ENCODE results near the gene CNTNAP5.

The CNTNAP5 gene

GRCh38 chr2:124050833-124051497 is 25.9 kb downstream of the CNTNAP5 start:
- no peak overlapping the region for H3K4me3 ChIP-seq (ENCODE audit: low read length)
- TF ChIP-seq CTCF (conservative IDR thresholded peaks at IDR 0.05; ENCODE audit: low read depth, low read length): no peak

GRCh38 chr2:124053796-124054195 is 28.7 kb downstream of the CNTNAP5 start:
- no peak for DNase-seq (ENCODE audit: low read depth)
- no peak overlapping the region for H3K4me3 ChIP-seq (ENCODE audit: low read length)
- no peak for TF ChIP-seq CTCF (conservative IDR thresholded peaks at IDR 0.05; ENCODE audit: low read depth, low read length)

More at GRCh38 chr2:124050833-124051497, 25.9 kb downstream of the CNTNAP5 start:
- DNase-seq (ENCODE audit: low read depth): no peak

- DNase-seq (ENCODE audit: low read depth): no peak
- no peak overlapping the region for H3K4me3 ChIP-seq (ENCODE audit: low read length)
- no peak for TF ChIP-seq CTCF (conservative IDR thresholded peaks at IDR 0.05; ENCODE audit: low read depth, low read length)
These were observed 38.5 kb downstream of the CNTNAP5 start for GRCh38 chr2:124063596-124063995.

GRCh38 chr2:124065636-124066035 is 40.5 kb downstream of the CNTNAP5 start:
- no peak for TF ChIP-seq CTCF (conservative IDR thresholded peaks at IDR 0.05; ENCODE audit: low read depth, low read length)
- H3K4me3 ChIP-seq (ENCODE audit: low read length): no peak overlapping the region
- DNase-seq (ENCODE audit: low read depth): no peak

- no peak overlapping the region for H3K4me3 ChIP-seq (ENCODE audit: low read length)
- no peak for DNase-seq (ENCODE audit: low read depth)
- TF ChIP-seq CTCF (conservative IDR thresholded peaks at IDR 0.05; ENCODE audit: low read depth, low read length): no peak
These were observed 41.7 kb downstream of the CNTNAP5 start for GRCh38 chr2:124066776-124067175.

GRCh38 chr2:124079045-124079444 is 54.0 kb downstream of the CNTNAP5 start:
- DNase-seq (ENCODE audit: low read depth): no peak
- no peak for TF ChIP-seq CTCF (conservative IDR thresholded peaks at IDR 0.05; ENCODE audit: low read depth, low read length)
- no peak overlapping the region for H3K4me3 ChIP-seq (ENCODE audit: low read length)
